ENCODE measurements around the gene CCDC107.

Gene CCDC107

GRCh38 chr9:35658968-35659220 lies 802 bp downstream of the CCDC107 start:
- no peak for TF ChIP-seq CTCF (IDR thresholded peaks at IDR 0.05)
- H3K4me3 ChIP-seq: peak overlapping the region; percentile 95
- no peak for DNase-seq (ENCODE audit: low spot score)
- H3K27ac ChIP-seq: peak overlapping the region; percentile 99

GRCh38 chr9:35659340-35659739 lies 1.2 kb downstream of the CCDC107 start:
- no peak for DNase-seq (ENCODE audit: low spot score)
- Histone ChIP-seq H3K27ac (peak overlapping the region; percentile 99), H3K4me3 (peak overlapping the region; percentile 95)
- TF ChIP-seq CTCF (IDR thresholded peaks at IDR 0.05): no peak

DNA sequence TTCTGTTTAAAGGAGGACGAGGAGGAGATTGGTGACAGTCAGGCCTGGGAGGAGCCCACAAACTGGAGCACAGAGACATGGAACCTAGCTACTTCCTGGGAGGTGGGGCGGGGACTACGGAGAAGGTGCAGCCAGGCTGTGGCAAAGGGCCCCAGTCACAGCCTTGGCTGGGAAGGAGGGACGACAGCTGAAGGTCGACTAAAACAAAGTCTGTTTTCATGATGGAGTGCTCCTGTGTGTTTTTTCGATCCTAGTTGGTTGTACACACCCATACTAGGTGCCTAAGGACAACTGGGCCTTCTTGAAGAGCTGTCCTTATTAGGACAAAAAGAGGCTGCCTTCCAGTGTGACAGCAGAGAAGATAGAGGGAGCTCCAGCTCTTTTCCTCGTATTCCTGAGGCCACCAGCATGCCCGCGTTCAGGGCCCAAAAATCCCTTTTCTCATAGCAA lies 2.9 kb downstream of the CCDC107 start:
- DNase-seq (ENCODE audit: low spot score): no peak
- H3K27ac ChIP-seq: peak overlapping the region; percentile 99
- peak overlapping the region; percentile 95 for H3K4me3 ChIP-seq
- TF ChIP-seq CTCF (IDR thresholded peaks at IDR 0.05): no peak

GRCh38 chr9:35661756-35662350 lies 3.8 kb downstream of the CCDC107 start:
- TF ChIP-seq CTCF (IDR thresholded peaks at IDR 0.05): no peak
- no peak overlapping the region for H3K4me3 ChIP-seq
- H3K27ac ChIP-seq: peak overlapping the region; percentile 99
- DNase-seq (ENCODE audit: low spot score): no peak

DNA sequence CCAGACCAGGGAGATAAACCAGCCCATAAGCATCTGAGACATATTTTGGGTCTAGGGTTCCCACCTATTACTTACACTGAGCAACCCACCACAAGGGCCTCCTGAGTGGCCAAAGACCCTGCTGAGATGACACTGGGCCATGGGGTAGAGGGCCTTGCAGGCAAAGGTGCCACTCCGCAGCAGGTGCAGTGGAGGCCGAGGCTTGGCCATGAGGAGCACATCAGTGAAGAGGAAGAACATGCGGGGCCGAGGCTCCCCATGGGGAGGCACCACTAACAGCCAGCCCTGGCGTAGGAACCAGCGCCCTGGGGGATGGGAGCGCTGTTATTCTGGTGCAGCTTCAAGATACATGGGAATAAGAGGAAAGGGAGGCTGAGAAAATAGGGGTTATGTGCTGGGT lies 4.3 kb downstream of the CCDC107 start:
- no peak for TF ChIP-seq CTCF (IDR thresholded peaks at IDR 0.05)
- H3K27ac ChIP-seq: peak overlapping the region; percentile 99
- no peak overlapping the region for H3K4me3 ChIP-seq
- DNase-seq (ENCODE audit: low spot score): no peak

DNA sequence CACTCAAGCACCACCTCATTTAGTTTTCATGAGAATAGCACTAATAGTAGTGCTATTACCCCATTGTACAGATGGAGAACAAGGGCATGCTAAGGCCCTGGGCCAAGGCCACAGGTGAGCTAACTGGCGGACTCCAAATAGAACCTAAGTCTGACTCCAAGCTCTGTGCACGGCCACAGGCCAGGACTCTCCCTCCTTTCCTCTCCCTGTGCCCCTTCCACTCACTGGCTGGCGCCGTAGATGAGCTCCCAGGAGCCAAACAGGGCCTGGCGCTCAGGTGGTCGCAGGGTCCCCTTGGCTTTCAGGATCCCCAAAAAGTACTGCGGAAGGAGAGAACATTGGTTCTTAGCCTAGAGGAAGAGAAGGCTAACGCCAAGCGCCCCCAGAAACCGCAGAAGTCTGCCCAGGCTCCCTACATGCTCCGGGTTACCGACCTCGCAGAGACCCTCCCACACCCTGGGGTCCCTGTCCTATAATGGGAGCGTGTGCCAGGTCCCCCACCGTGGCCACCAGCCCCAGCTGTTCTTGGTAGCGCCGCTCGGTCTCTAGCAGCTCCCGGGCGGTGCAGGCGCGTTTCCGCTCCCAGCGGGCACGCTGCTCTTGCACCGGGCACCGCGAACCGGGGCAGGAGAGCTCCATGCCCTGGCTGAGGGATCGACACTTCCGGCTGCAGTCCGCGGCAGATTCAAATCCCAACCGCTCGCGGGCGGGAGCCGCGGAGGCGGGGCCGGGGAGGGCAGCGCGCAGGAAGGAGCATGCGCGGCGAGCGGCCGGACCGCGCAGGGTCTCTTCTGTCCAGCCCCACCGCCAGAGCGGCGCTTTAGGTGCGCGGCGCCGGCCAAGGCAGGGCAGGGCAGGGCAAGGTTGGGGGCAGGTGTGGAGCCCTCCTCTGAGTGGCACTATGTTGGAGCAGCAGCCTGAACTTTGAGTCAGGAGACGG lies 6.7 kb downstream of the CCDC107 start, which contains the start of gene ARHGEF39:
Gene ARHGEF39, minus strand, starts transcription at position 665 of the 940 bp plus-strand sequence. Its CDS starts 26 bp downstream, at position 639.
- Histone ChIP-seq H3K27ac (peak within 1 kb of the TSS; percentile 99), H3K4me3 (peak within 1 kb of the TSS; percentile 76)
- TF ChIP-seq CTCF (IDR thresholded peaks at IDR 0.05): no peak
- DNase-seq (ENCODE audit: low spot score): no peak

DNA sequence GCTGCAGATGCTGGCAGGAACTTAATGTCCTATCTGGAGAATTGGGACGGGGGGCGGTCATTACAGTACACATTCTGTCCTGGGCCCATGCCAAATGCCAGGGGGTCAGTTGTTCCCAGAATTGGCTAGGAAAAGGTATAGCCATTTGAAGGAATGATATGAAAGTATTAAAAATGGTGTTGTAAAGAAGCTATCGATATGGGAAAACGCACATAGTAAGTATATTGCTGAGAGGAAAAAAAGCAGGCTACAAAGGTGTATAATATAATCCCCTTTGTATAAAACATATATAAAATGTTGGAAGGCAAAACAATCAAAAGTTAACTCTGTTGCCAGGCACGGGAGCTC lies 7.4 kb downstream of the CCDC107 start:
- no peak for TF ChIP-seq CTCF (IDR thresholded peaks at IDR 0.05)
- Histone ChIP-seq H3K27ac (peak overlapping the region; percentile 99), H3K4me3 (peak overlapping the region; percentile 76)
- no peak for DNase-seq (ENCODE audit: low spot score)

Measured in coronary artery (tissue), 2 donors.